Lower leg skin (tissue), 4 donors: ENCODE data around the gene CSNK2B. TPM values are rescaled to one million over a fixed set of nuclear protein-coding genes. Genes with fewer than 3 reads are reported as not detected.

Experiments used
- DNase-seq, 2 donors: peaks; one replicate each; pipeline ENCODE4 v3.0.0-alpha.2; 2019; ENCODE audit warnings: low spot score in 2 of 2
- H3K4me3 ChIP-seq: fragments of 200-600 bp; sonication (generic); 2 replicates; pipeline ENCODE4 v1.5.1; 2017; ENCODE audit warnings: mild to moderate bottlenecking, low read depth; ENCODE audit not compliant: poor library complexity, severe bottlenecking
- POLR2A ChIP-seq, 2 donors: fragments of 450-650 bp; IDR thresholded peaks; one replicate each; pipeline ENCODE4 v1.6.1; 2016 to 2017; ENCODE audit warnings: antibody characterized with exemption in 2 of 2, mild to moderate bottlenecking in 1 of 2, moderate library complexity in 1 of 2
- WGBS, 2 donors: methylation state at CpG; one replicate each; pipeline ENCODE4 v1.1.5; 2018; 5-methylcytosine and 5-hydroxymethylcytosine counted together
- intact Hi-C: fragments of 100-400 bp; cut with DNase I; formaldehyde crosslinking; loops from one replicate; pipeline ENCODE4 v1.15.0; 2023; ENCODE audit warnings: low total_unique reads
- total RNA-seq, 4 donors: library from RNA; depleted of rRNA; stranded (reverse); fragments of >200 nt; gene quantifications; one replicate each; pipeline ENCODE4 v1.1.0, GENCODE V29; 2016
- TF ChIP-seq, protein P1 (sequence below), 3 donors: fragments of 450-650 bp; IDR thresholded peaks; one replicate each; pipeline ENCODE4 v1.5.1; 2016; ENCODE audit warnings: antibody characterized with exemption in 3 of 3, mild to moderate bottlenecking in 3 of 3, moderate library complexity in 2 of 3

The CSNK2B gene
- total RNA-seq, 4 donors from 2014 or later, result 328 to 447 (median 416) TPM

DNA sequence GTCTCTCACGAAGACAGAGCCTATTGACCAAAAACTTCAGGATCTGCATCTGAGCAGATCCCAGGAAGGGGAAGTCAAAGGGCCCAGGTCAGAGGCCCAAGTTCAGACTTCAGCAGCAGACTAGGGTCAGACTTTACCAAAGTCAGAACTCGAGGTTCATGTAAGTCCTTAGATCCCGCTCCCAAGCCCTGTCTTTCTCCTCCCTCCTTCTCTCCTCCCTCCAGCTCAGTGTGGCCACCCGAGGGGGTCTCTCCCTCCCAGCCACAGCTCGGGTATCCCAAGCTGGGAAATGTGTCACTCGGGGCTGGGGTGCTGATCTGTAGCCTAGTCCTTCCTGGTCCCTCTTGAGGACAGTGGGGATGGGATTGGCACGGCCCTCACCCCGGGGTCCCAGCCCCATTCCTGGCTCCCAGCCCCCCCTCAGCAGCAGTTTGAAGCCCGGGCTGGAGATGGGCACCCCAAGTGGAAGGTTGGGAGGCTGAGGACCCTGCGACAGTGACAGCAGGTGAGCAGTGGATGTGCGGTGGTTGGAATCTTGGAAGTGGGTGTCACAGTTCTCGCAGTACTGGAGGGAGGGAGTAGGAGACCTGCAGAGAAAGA is 3.7 kb upstream of the CSNK2B start:
- 85 to 88% methylated on average over 11 to 12 of the region's 12 CpGs for WGBS, 2 donors
- no peak for TF ChIP-seq POLR2A (IDR thresholded peaks at IDR 0.05)
- TF ChIP-seq, protein P1, sequence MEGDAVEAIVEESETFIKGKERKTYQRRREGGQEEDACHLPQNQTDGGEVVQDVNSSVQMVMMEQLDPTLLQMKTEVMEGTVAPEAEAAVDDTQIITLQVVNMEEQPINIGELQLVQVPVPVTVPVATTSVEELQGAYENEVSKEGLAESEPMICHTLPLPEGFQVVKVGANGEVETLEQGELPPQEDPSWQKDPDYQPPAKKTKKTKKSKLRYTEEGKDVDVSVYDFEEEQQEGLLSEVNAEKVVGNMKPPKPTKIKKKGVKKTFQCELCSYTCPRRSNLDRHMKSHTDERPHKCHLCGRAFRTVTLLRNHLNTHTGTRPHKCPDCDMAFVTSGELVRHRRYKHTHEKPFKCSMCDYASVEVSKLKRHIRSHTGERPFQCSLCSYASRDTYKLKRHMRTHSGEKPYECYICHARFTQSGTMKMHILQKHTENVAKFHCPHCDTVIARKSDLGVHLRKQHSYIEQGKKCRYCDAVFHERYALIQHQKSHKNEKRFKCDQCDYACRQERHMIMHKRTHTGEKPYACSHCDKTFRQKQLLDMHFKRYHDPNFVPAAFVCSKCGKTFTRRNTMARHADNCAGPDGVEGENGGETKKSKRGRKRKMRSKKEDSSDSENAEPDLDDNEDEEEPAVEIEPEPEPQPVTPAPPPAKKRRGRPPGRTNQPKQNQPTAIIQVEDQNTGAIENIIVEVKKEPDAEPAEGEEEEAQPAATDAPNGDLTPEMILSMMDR (IDR thresholded peaks at IDR 0.05), result no peak
- no peak for DNase-seq
- intact Hi-C loops, result no loop called here
- H3K4me3 ChIP-seq, result no peak overlapping the region

DNA sequence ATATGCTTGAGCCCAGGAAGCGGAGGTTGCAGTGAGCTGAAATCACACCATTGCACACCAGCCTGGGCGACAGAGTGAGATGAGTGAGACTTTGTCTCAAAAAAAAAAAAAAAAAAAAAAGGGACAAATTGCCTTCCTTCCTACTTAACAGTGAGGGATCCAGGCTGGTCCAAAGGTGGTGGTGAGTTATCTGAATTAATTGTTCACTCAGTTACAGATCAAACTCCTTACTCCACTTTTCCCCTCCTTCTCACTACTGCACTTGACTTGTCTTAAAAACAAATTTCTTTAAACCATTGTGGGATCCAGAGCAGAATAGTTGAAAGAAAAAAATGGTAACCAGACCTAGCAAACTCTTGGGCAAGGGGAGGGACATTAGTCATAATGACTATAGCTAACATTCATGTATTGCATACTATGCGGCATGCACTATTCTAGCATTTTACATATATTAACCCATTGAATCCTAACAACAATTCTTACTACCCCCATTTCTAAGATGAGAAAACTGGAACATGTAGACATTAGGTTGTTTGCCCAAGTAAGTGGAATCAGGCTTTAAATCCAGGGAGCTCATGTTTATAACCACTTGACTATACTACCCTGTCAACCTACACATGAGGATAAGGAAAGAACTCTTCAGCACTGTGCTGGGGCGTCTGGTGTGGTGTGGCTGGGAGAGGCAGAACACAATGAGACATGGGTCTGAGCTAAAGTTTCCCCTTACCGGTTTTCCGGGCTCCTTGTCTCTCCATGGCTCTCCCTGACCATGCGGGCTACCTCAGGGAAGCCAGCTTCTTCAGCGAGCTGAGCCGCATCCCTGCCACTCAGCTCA is 2.5 kb upstream of the CSNK2B start:
- DNase-seq, result no peak
- WGBS, 2 donors, result 49% methylated on average over 9 of the region's 9 CpGs
- intact Hi-C loops, result no loop called here
- H3K4me3 ChIP-seq, result no peak overlapping the region
- no peak for TF ChIP-seq POLR2A (IDR thresholded peaks at IDR 0.05)
- TF ChIP-seq, protein P1 (IDR thresholded peaks at IDR 0.05), result no peak

DNA sequence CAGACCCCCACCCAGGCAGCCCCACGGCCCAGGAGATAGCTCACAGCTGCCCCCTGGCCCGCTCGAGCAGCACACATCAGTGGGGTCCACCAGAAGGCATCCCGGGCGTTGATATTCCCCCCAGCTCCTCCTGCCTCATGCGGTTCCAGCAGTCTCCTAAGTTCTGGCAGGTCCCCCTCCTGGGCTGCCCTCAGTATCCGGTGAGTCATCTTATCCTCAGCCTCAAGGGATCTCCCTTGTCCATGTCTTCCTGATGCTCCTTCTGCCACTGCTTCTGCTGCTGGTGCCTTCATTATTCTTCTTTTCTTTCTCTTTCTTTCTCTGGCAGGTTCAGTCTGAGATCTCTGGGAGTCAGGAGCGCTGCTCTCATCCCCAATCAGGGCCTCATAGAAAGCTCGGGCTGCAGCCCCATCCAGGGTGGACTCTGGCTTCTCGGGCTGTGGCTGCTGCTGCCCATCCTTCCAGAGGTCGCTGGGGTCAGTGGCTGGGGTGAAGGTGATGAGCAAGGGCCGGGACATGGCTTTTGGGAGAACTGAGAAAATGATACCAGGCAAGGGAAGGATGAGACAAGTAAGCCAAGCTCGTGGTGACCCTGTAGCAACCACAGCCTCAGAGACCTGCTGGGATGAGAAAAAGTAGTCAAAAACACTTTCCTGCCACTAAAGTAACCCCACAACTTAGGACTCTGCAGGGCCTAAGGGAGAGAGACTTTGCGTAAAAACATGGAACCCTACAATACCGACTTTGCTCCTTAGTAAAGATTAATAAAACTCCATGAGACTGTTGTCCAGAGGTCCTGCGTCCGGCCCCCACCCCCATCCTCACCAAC is 1.7 kb upstream of the CSNK2B start:
- TF ChIP-seq POLR2A (IDR thresholded peaks at IDR 0.05), result no peak
- TF ChIP-seq, protein P1 (IDR thresholded peaks at IDR 0.05), result no peak
- DNase-seq, result peak; percentile 54 to 90
- WGBS, 2 donors, result 10 to 16% methylated on average over 17 of the region's 17 CpGs
- peak overlapping the region; percentile 61 for H3K4me3 ChIP-seq
- intact Hi-C loops, result no loop called here

DNA sequence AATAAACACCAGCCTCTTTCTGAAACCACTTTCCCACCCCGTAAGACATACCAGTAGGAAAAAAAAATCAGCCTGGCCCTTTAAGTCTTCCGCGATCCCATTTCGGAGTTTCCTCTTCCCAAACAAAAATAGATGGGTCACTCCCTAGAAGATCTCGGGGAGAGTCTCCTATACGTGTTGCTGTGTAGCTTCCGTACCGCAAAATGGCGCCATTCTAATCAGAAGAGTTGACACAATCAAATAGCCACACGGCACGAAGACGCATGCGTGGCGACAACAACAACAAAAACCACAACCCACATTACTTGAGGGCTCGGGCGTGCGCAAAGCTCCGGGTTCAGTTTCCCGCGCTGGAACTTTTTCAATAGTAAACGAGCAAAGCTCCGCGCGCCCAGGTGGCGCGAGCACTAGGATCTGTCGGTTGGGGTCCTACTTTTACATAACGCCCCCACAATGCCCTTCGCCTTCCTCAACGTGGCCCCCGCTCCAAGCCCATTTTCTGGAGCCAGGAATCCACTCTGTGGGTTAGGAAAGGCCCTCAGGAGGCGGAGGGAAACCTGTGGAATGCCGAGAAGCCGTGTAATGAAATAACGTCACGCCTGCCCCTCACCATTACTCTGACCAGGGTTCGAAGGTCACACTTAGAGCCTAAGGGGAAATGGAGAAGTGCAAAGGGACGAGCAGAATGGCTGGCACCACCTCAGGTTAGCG is 935 bp upstream of the CSNK2B start, which contains the start of gene GPANK1:
TSS of gene GPANK1 (minus strand) at position 208 of the 711 bp plus-strand sequence. CDS start 519 bp downstream, outside the sequence.
- WGBS, 2 donors, result 0 to 1% methylated on average over 38 to 39 of the region's 39 CpGs
- DNase-seq, result peak; percentile 95 to 98
- intact Hi-C loops, result no loop called here
- peak in 1 of 2 donors; percentile 2 for TF ChIP-seq POLR2A (IDR thresholded peaks at IDR 0.05)
- TF ChIP-seq, protein P1 (IDR thresholded peaks at IDR 0.05), result no peak
- peak within 1 kb of the TSS; percentile 61 for H3K4me3 ChIP-seq

DNA sequence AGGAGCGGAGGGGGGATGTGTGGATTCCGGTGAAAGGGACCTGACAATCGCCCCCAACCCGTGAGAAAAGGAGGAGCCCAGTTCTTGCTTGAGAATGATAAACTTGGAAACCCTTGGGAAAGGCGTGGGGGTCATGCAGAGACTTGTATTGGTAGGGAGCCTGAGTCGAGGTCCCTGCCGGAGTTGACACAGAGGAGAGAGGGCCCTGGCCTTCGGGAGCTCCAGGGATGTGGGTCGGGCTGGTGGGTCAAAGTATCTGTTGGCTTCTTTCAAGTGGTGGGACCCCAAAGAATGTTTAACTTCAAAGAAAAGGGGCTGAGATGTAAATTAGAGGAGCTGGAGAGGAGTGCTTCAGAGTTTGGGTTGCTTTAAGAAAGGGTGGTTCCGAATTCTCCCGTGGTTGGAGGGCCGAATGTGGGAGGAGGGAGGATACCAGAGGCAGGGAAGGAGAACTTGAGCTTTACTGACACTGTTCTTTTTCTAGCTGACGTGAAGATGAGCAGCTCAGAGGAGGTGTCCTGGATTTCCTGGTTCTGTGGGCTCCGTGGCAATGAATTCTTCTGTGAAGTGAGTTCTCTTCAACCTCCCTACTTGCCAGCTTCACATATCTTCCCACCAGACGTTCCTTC is 571 bp downstream of the CSNK2B start:
- peak overlapping the region; percentile 72 for H3K4me3 ChIP-seq
- no peak for TF ChIP-seq POLR2A (IDR thresholded peaks at IDR 0.05)
- TF ChIP-seq, protein P1 (IDR thresholded peaks at IDR 0.05), result no peak
- WGBS, 2 donors, result 2 to 3% methylated on average over 15 of the region's 15 CpGs
- no peak for DNase-seq
- intact Hi-C loops, result no loop called here
